Activated naive CD4-positive, alpha-beta T cell treated with anti-CD3 and anti-CD28 coated beads for 36 hours (primary cell): ENCODE results near the gene GFPT1. TPM values are rescaled to one million over a fixed set of nuclear protein-coding genes. Genes with fewer than 3 reads are reported as not detected.

Experiments
- CTCF ChIA-PET: fragments of 350-600 bp; sonication (Branson Sonifier 250); formaldehyde crosslinking; loops from one replicate; lab custom pipeline; 2021; ENCODE audit warnings: antibody characterized with exemption; lab: Charles Lee
- DNase-seq: peaks from one replicate; pipeline ENCODE4 v3.0.0-alpha.2; 2020
- H3K27ac Mint-ChIP-seq: one replicate; pipeline ENCODE4 v1.8.0; 2021; ENCODE audit warnings: mild to moderate bottlenecking, mixed read lengths
- H3K27me3 Mint-ChIP-seq: one replicate; pipeline ENCODE4 v1.8.0; 2021; ENCODE audit warnings: low read depth, mixed read lengths
- H3K36me3 Mint-ChIP-seq: one replicate; pipeline ENCODE4 v1.8.0; 2021; ENCODE audit warnings: low read depth, mixed read lengths
- H3K4me1 Mint-ChIP-seq: one replicate; pipeline ENCODE4 v1.8.0; 2021; ENCODE audit warnings: low read depth, mixed read lengths
- H3K4me3 Mint-ChIP-seq: one replicate; pipeline ENCODE4 v1.8.0; 2021; ENCODE audit warnings: mild to moderate bottlenecking, moderate library complexity, mixed read lengths
- H3K9me3 Mint-ChIP-seq: one replicate; pipeline ENCODE4 v1.8.0; 2021; ENCODE audit warnings: mixed read lengths
- intact Hi-C: fragments of 100-400 bp; cut with micrococcal nuclease; formaldehyde crosslinking; loops from one replicate; pipeline ENCODE4 v1.15.1; 2023
- total RNA-seq, 2 experiments: library from RNA; stranded (reverse); gene quantifications; one replicate each; pipeline ENCODE4 v1.2.3, GENCODE V29; 2021

GFPT1 gene
- total RNA-seq, 2 experiments from 2014 or later: 34.6 to 36.0 TPM

- DNase-seq: no peak
- intact Hi-C loops: no loop called here
- Mint-ChIP-seq H3K27me3 (peaks cover 8% of the 10 kb centered on the region), H3K9me3 (peaks cover 2% of the 10 kb centered on the region), H3K4me1 (peaks cover 2% of the 10 kb centered on the region), H3K36me3 (no peaks in the 10 kb centered on the region), H3K4me3 (no peak overlapping the region), H3K27ac (no peak overlapping the region)
- CTCF ChIA-PET: interaction anchor here (1.1 kb wide), 1 partner anchor 14 kb away, joined by 3 read pairs; no protein-coding TSS in a partner anchor
These were observed 76.7 kb downstream of the GFPT1 start for GRCh38 chr2:69310111-69311023.

- Mint-ChIP-seq H3K27me3 (peaks cover 10% of the 10 kb centered on the region), H3K27ac (no peak overlapping the region), H3K36me3 (no peaks in the 10 kb centered on the region), H3K4me3 (no peak overlapping the region), H3K4me1 (peaks cover 2% of the 10 kb centered on the region), H3K9me3 (peaks cover 2% of the 10 kb centered on the region)
- no peak for DNase-seq
- CTCF ChIA-PET: interaction anchor here (1.1 kb wide), 1 partner anchor 15 kb away, joined by 3 read pairs; no protein-coding TSS in a partner anchor
- intact Hi-C loops: loop anchor here (5.0 kb wide), 1 partner anchor 403 kb away; no protein-coding TSS in a partner anchor
These were observed 77.5 kb downstream of the GFPT1 start for GRCh38 chr2:69309351-69310110.

- Mint-ChIP-seq H3K4me3 (no peak overlapping the region), H3K9me3 (peaks cover 2% of the 10 kb centered on the region), H3K27me3 (peaks cover 18% of the 10 kb centered on the region), H3K36me3 (no peaks in the 10 kb centered on the region), H3K4me1 (peaks cover 2% of the 10 kb centered on the region), H3K27ac (no peak overlapping the region)
- no peak for DNase-seq
- intact Hi-C loops: loop anchor here (5.0 kb wide), 1 partner anchor 404 kb away; no protein-coding TSS in a partner anchor
- CTCF ChIA-PET: interaction anchor here (0.6 to 2.8 kb wide), 5 partner anchors 136 to 282 kb away, joined by 3 to 10 read pairs (median 3); no protein-coding TSS in a partner anchor
These were observed 78.7 kb downstream of the GFPT1 start for GRCh38 chr2:69308338-69308737.

GRCh38 chr2:69307579-69308064, 79.4 kb downstream of the GFPT1 start:
- Mint-ChIP-seq H3K4me3 (peak overlapping the region; percentile 67), H3K4me1 (peaks cover 2% of the 10 kb centered on the region), H3K27me3 (peaks cover 18% of the 10 kb centered on the region), H3K27ac (no peak overlapping the region), H3K36me3 (no peaks in the 10 kb centered on the region), H3K9me3 (no peaks in the 10 kb centered on the region)
- no peak for DNase-seq
- CTCF ChIA-PET: interaction anchor here (0.6 to 2.8 kb wide), 14 partner anchors 8 to 365 kb away, joined by 3 to 15 read pairs (median 5); no protein-coding TSS in a partner anchor
- intact Hi-C loops: loop anchor here (1.0 to 5.0 kb wide), 5 partner anchors 281 to 845 kb away; partner anchors contain the start of gene ANTXR1

GRCh38 chr2:69306822-69307578, 80.0 kb downstream of the GFPT1 start:
- H3K9me3 Mint-ChIP-seq: no peaks in the 10 kb centered on the region
- H3K27ac Mint-ChIP-seq: no peak overlapping the region
- no peaks in the 10 kb centered on the region for H3K36me3 Mint-ChIP-seq
- DNase-seq: peak; percentile 76
- H3K27me3 Mint-ChIP-seq: peaks cover 20% of the 10 kb centered on the region
- intact Hi-C loops: loop anchor here (1.0 to 5.0 kb wide), 5 partner anchors 281 to 844 kb away; partner anchors contain the start of gene ANTXR1
- peak overlapping the region; percentile 67 for H3K4me3 Mint-ChIP-seq
- H3K4me1 Mint-ChIP-seq: peaks cover 2% of the 10 kb centered on the region
- CTCF ChIA-PET: interaction anchor here (0.6 to 2.8 kb wide), 22 partner anchors 9 to 370 kb away, joined by 3 to 15 read pairs (median 4); partner anchors contain the start of gene NFU1

GRCh38 chr2:69306393-69306821, 80.6 kb downstream of the GFPT1 start:
- CTCF ChIA-PET: interaction anchor here (0.8 to 2.8 kb wide), 22 partner anchors 10 to 596 kb away, joined by 3 to 15 read pairs (median 4); partner anchors contain the start of gene NFU1
- H3K9me3 Mint-ChIP-seq: no peaks in the 10 kb centered on the region
- DNase-seq: no peak
- intact Hi-C loops: loop anchor here (2.0 to 5.0 kb wide), 2 partner anchors 406 to 844 kb away; no protein-coding TSS in a partner anchor
- no peak overlapping the region for H3K27ac Mint-ChIP-seq
- H3K36me3 Mint-ChIP-seq: no peaks in the 10 kb centered on the region
- H3K4me1 Mint-ChIP-seq: peaks cover 2% of the 10 kb centered on the region
- peaks cover 20% of the 10 kb centered on the region for H3K27me3 Mint-ChIP-seq
- peak overlapping the region; percentile 47 for H3K4me3 Mint-ChIP-seq

- H3K9me3 Mint-ChIP-seq: no peaks in the 10 kb centered on the region
- peaks cover 2% of the 10 kb centered on the region for H3K4me1 Mint-ChIP-seq
- peak overlapping the region; percentile 47 for H3K4me3 Mint-ChIP-seq
- DNase-seq: no peak
- no peaks in the 10 kb centered on the region for H3K36me3 Mint-ChIP-seq
- peaks cover 20% of the 10 kb centered on the region for H3K27me3 Mint-ChIP-seq
- intact Hi-C loops: loop anchor here (2.0 to 5.0 kb wide), 2 partner anchors 406 to 843 kb away; no protein-coding TSS in a partner anchor
- no peak overlapping the region for H3K27ac Mint-ChIP-seq
- CTCF ChIA-PET: interaction anchor here (0.9 to 2.6 kb wide), 19 partner anchors 10 to 595 kb away, joined by 3 to 15 read pairs (median 4); partner anchors contain the start of gene NFU1
These were observed 81.2 kb downstream of the GFPT1 start for GRCh38 chr2:69305712-69306392.

GRCh38 chr2:69305166-69305565, 81.9 kb downstream of the GFPT1 start:
- CTCF ChIA-PET: interaction anchor here (0.5 to 2.6 kb wide), 8 partner anchors 11 to 594 kb away, joined by 3 to 15 read pairs (median 3); partner anchors contain the start of gene NFU1
- H3K27ac Mint-ChIP-seq: no peak overlapping the region
- H3K4me3 Mint-ChIP-seq: no peak overlapping the region
- H3K36me3 Mint-ChIP-seq: no peaks in the 10 kb centered on the region
- H3K4me1 Mint-ChIP-seq: peaks cover 2% of the 10 kb centered on the region
- peaks cover 20% of the 10 kb centered on the region for H3K27me3 Mint-ChIP-seq
- H3K9me3 Mint-ChIP-seq: no peaks in the 10 kb centered on the region
- no peak for DNase-seq
- intact Hi-C loops: loop anchor here (5.0 kb wide), 1 partner anchor 407 kb away; no protein-coding TSS in a partner anchor

- no peak for DNase-seq
- H3K9me3 Mint-ChIP-seq: no peaks in the 10 kb centered on the region
- peaks cover 2% of the 10 kb centered on the region for H3K4me1 Mint-ChIP-seq
- H3K36me3 Mint-ChIP-seq: no peaks in the 10 kb centered on the region
- intact Hi-C loops: loop anchor here (5.0 kb wide), 1 partner anchor 408 kb away; no protein-coding TSS in a partner anchor
- H3K27ac Mint-ChIP-seq: no peak overlapping the region
- H3K27me3 Mint-ChIP-seq: peaks cover 20% of the 10 kb centered on the region
- CTCF ChIA-PET: interaction anchor here (0.6 to 0.7 kb wide), 3 partner anchors 20 to 781 kb away, joined by 3 read pairs; no protein-coding TSS in a partner anchor
- H3K4me3 Mint-ChIP-seq: no peak overlapping the region
These were observed 82.4 kb downstream of the GFPT1 start for GRCh38 chr2:69304656-69305055.

GRCh38 chr2:69300650-69301049, 86.4 kb downstream of the GFPT1 start:
- H3K27me3 Mint-ChIP-seq: peaks cover 13% of the 10 kb centered on the region
- intact Hi-C loops: no loop called here
- H3K27ac Mint-ChIP-seq: no peak overlapping the region
- H3K4me3 Mint-ChIP-seq: no peak overlapping the region
- CTCF ChIA-PET: no interaction called here
- no peaks in the 10 kb centered on the region for H3K4me1 Mint-ChIP-seq
- DNase-seq: no peak
- H3K9me3 Mint-ChIP-seq: no peaks in the 10 kb centered on the region
- no peaks in the 10 kb centered on the region for H3K36me3 Mint-ChIP-seq
